Bronchial epithelial cell (primary cell): ENCODE measurements around the gene STK11. TPM values are rescaled to one million over a fixed set of nuclear protein-coding genes. Genes with fewer than 3 reads are reported as not detected.

Source experiments
- DNase-seq: peaks from one replicate; pipeline ENCODE4 v3.0.0-alpha.2; 2010; ENCODE audit warnings: low read depth
- FAIRE-seq: peaks from 2 replicates; lab custom pipeline; 2011; peaks lifted over from hg19 to GRCh38; lab: Jason Lieb, UNC
- H3K27me3 ChIP-seq: 2 replicates; pipeline ENCODE4 v1.5.1; 2011; ENCODE audit warnings: low read length; ENCODE audit not compliant: control insufficient read depth, insufficient read depth
- H3K36me3 ChIP-seq: 2 replicates; pipeline ENCODE4 v1.5.1; 2011; ENCODE audit warnings: low read length; ENCODE audit not compliant: control insufficient read depth, insufficient read depth
- H3K4me3 ChIP-seq: 2 replicates; pipeline ENCODE4 v1.5.1; 2011; ENCODE audit warnings: mild to moderate bottlenecking, low read depth, low read length, control low read depth
- CTCF ChIP-seq: IDR thresholded peaks from 2 replicates; pipeline ENCODE4 v1.5.1; 2011; ENCODE audit warnings: mild to moderate bottlenecking, moderate library complexity, low read length, control low read depth, inconsistent platforms; ENCODE audit not compliant: insufficient read depth, severe bottlenecking
- total RNA-seq: library from RNA; depleted of rRNA; stranded (reverse); fragments of >200 nt; gene quantifications from 2 replicates; pipeline ENCODE4 v1.2.1, GENCODE V29; 2014

The STK11 gene
- total RNA-seq, 1 donor from 2014 or later: 117 TPM

DNA sequence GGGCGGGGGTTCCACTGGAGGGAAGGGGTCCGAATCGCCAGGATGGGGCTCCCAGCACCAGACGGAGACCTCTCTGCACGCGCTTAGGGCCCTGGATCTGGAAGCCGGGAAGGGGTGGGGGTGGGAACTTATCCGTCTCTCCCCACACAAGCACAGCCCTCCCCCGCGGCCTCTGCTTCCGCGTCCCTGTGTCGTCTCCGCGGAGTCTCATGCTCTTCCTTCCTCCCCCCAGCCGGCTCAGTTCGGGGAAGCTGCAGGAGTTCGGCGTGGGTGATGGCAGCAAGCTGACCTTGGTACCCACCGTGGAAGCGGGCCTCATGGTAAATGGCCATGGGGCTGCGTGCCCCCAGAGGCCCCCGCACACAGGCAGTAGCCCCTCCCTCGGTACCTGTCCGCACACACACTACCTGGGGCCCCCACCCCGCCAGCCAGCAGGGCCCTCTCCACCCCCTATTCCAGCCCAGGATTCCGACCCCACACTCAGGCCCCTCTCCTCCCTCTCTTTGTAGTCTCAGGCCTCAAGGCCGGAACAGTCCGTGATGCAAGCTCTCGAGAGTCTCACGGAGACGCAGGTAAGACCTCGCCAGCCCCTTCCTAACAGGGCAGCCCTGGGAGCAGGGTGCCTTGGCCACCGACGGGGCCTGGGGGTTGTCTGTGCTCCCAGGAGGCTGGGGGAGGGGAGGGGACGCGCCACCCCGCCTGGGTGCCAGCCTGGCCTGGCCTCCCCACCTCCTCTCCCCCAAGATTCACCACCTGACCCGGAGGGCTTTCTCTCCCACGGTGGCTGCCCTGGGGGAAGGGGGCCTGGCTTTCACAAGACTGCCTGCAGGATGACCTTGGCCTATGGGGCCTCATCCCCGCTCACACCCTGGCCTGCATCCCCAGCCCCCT is 46.0 kb downstream of the STK11 start:
- TF ChIP-seq CTCF: no peak
- DNase-seq (peak; percentile 31), FAIRE-seq (no peak)
- Histone ChIP-seq H3K36me3 (peaks cover 41% of the 10 kb centered on the region), H3K4me3 (peak overlapping the region; percentile 75), H3K27me3 (no peaks in the 10 kb centered on the region)

DNA sequence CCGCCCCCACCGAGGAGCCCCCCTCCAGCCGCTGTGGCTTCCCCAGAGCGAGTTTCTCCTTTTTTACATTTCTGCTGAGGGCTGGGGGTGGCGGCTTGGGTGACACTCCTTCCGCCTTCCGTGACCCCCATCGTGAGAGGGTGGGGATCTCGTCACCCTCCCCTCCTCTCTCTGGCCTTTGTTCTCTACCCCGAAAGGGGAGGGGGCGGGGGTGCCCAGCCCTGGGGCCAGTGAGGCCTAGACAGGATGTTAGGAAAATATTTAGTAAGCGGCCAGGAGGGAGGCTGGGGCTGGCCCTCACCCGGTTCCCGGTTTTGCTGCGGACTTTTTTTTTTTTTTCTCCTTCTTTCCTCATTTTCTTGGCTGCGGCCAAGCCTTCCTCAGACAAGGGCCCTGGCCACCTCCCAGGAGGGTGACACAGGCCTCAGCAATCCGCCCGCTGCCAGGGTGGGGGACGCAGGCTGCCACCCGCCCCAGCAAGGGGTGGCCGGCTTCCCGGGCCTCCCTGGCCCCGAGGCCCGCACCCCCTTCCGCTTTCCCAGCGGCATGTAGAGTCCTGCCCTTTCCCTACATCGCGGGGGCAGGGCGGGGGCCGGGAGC is 46.7 kb downstream of the STK11 start:
- DNase-seq (peak; percentile 90), FAIRE-seq (no peak)
- Histone ChIP-seq H3K36me3 (peaks cover 47% of the 10 kb centered on the region), H3K4me3 (peak overlapping the region; percentile 75), H3K27me3 (no peaks in the 10 kb centered on the region)
- no peak for TF ChIP-seq CTCF

DNA sequence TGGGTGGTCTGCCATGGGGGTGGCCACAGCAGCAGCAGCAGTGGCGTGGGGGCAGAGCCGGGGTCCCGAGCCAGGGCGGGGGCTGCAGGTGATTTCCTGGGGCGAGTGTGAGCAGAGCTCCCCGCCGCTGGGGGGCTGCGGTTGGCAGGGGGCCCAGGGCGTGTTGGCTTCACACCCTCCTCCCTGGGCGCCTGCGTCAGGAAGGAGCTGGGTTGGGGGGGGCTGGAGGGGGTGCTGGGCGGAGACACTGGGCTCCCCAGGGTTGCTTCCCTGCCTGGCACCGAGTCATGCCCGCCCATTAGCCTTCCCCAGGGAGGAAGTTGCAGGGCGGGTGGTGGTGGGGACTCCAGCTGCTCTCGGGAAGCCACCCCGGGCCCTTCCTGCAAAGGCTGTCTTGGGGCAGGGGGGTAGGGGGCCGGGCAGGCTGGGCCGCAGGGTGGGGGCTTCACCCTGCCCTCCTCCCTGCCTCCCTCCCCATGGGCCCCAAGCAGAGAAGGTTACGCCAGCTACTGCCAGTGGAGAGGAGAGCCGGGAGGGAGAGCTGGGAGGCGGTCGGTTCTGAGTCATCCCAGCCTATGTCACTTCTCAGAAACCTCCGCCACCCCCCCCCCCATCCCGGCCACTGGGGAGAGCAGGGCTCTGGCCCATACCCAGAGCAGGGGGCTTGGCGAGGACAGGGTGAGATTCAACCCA is 47.4 kb downstream of the STK11 start:
- peaks cover 48% of the 10 kb centered on the region for H3K36me3 ChIP-seq
- DNase-seq: peak; percentile 84
- peak; percentile 20 for TF ChIP-seq CTCF
- H3K4me3 ChIP-seq: peak overlapping the region; percentile 75
- no peak for FAIRE-seq
- no peaks in the 10 kb centered on the region for H3K27me3 ChIP-seq

DNA sequence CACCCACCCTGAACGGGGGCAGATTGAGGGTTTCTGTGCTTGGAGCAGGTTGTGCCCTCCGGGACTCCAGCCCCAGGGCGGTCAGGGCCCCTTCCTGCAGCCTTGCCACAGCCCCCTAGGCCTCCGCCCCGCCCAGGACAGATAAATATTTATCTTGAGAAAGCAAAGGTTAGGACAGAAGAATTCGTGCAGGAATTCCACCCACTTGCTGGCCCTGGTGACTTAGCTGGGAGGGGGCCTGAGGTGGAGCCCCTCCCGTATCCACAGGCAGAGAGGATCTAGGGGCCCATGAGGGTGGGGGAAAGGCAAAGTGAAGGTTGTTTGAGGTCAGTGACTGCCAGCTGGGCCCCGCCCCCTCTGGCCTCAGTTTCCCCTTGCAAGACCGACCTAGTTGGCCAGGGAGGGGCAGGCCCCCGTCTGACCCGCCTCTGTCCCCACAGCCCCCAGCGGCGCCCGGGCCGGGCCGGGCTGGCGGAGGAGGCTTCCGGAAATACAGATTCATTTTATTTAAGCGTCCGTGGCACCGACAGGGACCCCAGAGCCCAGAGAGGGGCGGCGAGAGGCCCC is 48.0 kb downstream of the STK11 start:
- peak overlapping the region; percentile 14 for H3K4me3 ChIP-seq
- peaks cover 48% of the 10 kb centered on the region for H3K36me3 ChIP-seq
- H3K27me3 ChIP-seq: no peaks in the 10 kb centered on the region
- no peak for TF ChIP-seq CTCF
- DNase-seq (peak; percentile 13), FAIRE-seq (no peak)

- Histone ChIP-seq H3K27me3 (no peaks in the 10 kb centered on the region), H3K36me3 (peaks cover 48% of the 10 kb centered on the region), H3K4me3 (no peak overlapping the region)
- DNase-seq (no peak), FAIRE-seq (no peak)
- no peak for TF ChIP-seq CTCF
Measured at GRCh38 chr19:1254081-1254527, 48.5 kb downstream of the STK11 start.
